GM23338 (cell line): ENCODE data around the gene APBA2. TPM values are rescaled to one million over a fixed set of nuclear protein-coding genes. Genes with fewer than 3 reads are reported as not detected.
"Not testable (repeated sequence)": the region's sequence is repeated elsewhere in the genome, so short reads cannot be mapped to it uniquely, and the experiment has no call there.

ENCODE experiments used
- ATAC-seq: fragments of 200-7000 bp; cut with Tn5 transposase; 3 replicates; pipeline ENCODE4 v1.9.1; 2020
- DNase-seq: peaks from one replicate; pipeline ENCODE4 v3.0.0-alpha.2; 2015; ENCODE audit warnings: low spot score
- H2AFZ ChIP-seq: fragments of 200-600 bp; sonication (generic); 2 replicates; pipeline ENCODE4 v1.8.0; 2016; ENCODE audit warnings: antibody characterized with exemption, mild to moderate bottlenecking, moderate library complexity
- H3F3A ChIP-seq: fragments of 200-600 bp; sonication (generic); replicated peaks from 2 replicates; pipeline ENCODE4 v1.8.0; 2017; ENCODE audit warnings: antibody characterized with exemption, mixed run types, low read depth
- H3K27ac ChIP-seq: fragments of 200-600 bp; sonication (generic); 2 replicates; pipeline ENCODE4 v1.6.1; 2016; ENCODE audit warnings: low read depth
- H3K27me3 ChIP-seq: fragments of 200-600 bp; sonication (generic); 2 replicates; pipeline ENCODE4 v1.8.0; 2016; ENCODE audit warnings: mild to moderate bottlenecking, mixed run types, moderate library complexity; ENCODE audit not compliant: insufficient read depth
- H3K36me3 ChIP-seq: fragments of 200-600 bp; sonication (generic); 2 replicates; pipeline ENCODE4 v1.8.0; 2016; ENCODE audit warnings: mild to moderate bottlenecking; ENCODE audit not compliant: insufficient read depth
- H3K4me1 ChIP-seq: fragments of 200-600 bp; sonication (generic); 2 replicates; pipeline ENCODE4 v1.8.0; 2016; ENCODE audit warnings: mild to moderate bottlenecking, moderate library complexity; ENCODE audit not compliant: insufficient read depth
- H3K4me2 ChIP-seq: fragments of 200-600 bp; sonication (generic); 2 replicates; pipeline ENCODE4 v1.7.1; 2017; ENCODE audit warnings: mixed run types
- H3K4me3 ChIP-seq: fragments of 200-600 bp; sonication (generic); 2 replicates; pipeline ENCODE4 v1.6.1; 2016; ENCODE audit warnings: mixed run types
- H3K79me2 ChIP-seq: fragments of 200-600 bp; sonication (generic); replicated peaks from 2 replicates; pipeline ENCODE4 v1.8.0; 2017; ENCODE audit warnings: mild to moderate bottlenecking; ENCODE audit not compliant: insufficient read depth
- H3K9me2 ChIP-seq: fragments of 200-600 bp; sonication (generic); 2 replicates; pipeline ENCODE4 v1.8.0; 2017; ENCODE audit not compliant: insufficient read depth
- H4K20me1 ChIP-seq: fragments of 200-600 bp; sonication (generic); replicated peaks from 2 replicates; pipeline ENCODE4 v1.8.0; 2017; ENCODE audit warnings: mild to moderate bottlenecking; ENCODE audit not compliant: insufficient read depth
- H3K27ac Mint-ChIP-seq: 2 replicates; pipeline ENCODE4 v1.8.0; 2020; ENCODE audit warnings: inconsistent platforms, mild to moderate bottlenecking, moderate library complexity, mixed read lengths
- H3K27me3 Mint-ChIP-seq: 3 replicates; pipeline ENCODE4 v1.8.0; 2022; ENCODE audit warnings: low read depth, mild to moderate bottlenecking, moderate library complexity, mixed read lengths, inconsistent platforms; ENCODE audit not compliant: insufficient read depth, poor library complexity
- H3K36me3 Mint-ChIP-seq: 3 replicates; pipeline ENCODE4 v1.8.0; 2021; ENCODE audit warnings: low read depth, mild to moderate bottlenecking, inconsistent platforms, moderate library complexity, mixed read lengths
- H3K4me1 Mint-ChIP-seq: 3 replicates; pipeline ENCODE4 v1.8.0; 2020; ENCODE audit warnings: mild to moderate bottlenecking, inconsistent platforms, mixed read lengths
- H3K4me3 Mint-ChIP-seq: 3 replicates; pipeline ENCODE4 v1.8.0; 2021; ENCODE audit warnings: moderate library complexity, mild to moderate bottlenecking, inconsistent platforms, mixed read lengths
- H3K9me3 Mint-ChIP-seq: 3 replicates; pipeline ENCODE4 v1.8.0; 2020; ENCODE audit warnings: moderate library complexity, mild to moderate bottlenecking, inconsistent platforms, mixed read lengths
- CREB1 ChIP-seq: fragments of 250-450 bp; sonication (Bioruptor Pico); IDR thresholded peaks from 2 replicates; pipeline ENCODE4 v1.5.0; 2020; ENCODE audit warnings: low read depth, mild to moderate bottlenecking, moderate library complexity
- ETS1 ChIP-seq: IDR thresholded peaks from 2 replicates; pipeline ENCODE4 v1.6.1; 2016; ENCODE audit warnings: antibody characterized with exemption
- EZH2 ChIP-seq: fragments of 200-600 bp; sonication (generic); IDR thresholded peaks from one replicate; pipeline ENCODE4 v1.8.0; 2017; ENCODE audit warnings: antibody characterized with exemption, mild to moderate bottlenecking, low read depth; ENCODE audit not compliant: unreplicated experiment
- EZH2phosphoT487 ChIP-seq: fragments of 200-600 bp; sonication (generic); IDR thresholded peaks from one replicate; pipeline ENCODE4 v1.8.1; 2018; ENCODE audit warnings: antibody characterized with exemption; ENCODE audit not compliant: unreplicated experiment
- JUNB ChIP-seq: IDR thresholded peaks from one replicate; pipeline ENCODE4 v1.6.1; 2016; ENCODE audit warnings: antibody characterized with exemption; ENCODE audit not compliant: unreplicated experiment
- ZNF114 ChIP-seq: fragments of 250-450 bp; sonication (Bioruptor Pico); IDR thresholded peaks from 2 replicates; pipeline ENCODE4 v1.5.0; 2020; ENCODE audit warnings: mild to moderate bottlenecking, moderate library complexity
- ZNF331 ChIP-seq: fragments of 250-450 bp; sonication (Bioruptor Pico); IDR thresholded peaks from 2 replicates; pipeline ENCODE4 v1.5.0; 2020; ENCODE audit warnings: low read depth, mild to moderate bottlenecking, moderate library complexity
- ZNF462 ChIP-seq: fragments of 250-450 bp; sonication (Bioruptor Pico); IDR thresholded peaks from 2 replicates; pipeline ENCODE4 v1.5.0; 2020; ENCODE audit warnings: mild to moderate bottlenecking, moderate library complexity
- polyA plus RNA-seq: library from polyadenylated mRNA; unstranded; fragments of >200 nt; fragmentation: Nextera tagmentation; extraction: Ambion mirVana; gene quantifications from 2 replicates; pipeline ENCODE4 v1.2.1, GENCODE V29; 2016
- total RNA-seq: library from RNA; depleted of rRNA; stranded (reverse); fragments of >200 nt; shearing (Covaris generic); gene quantifications from 2 replicates; pipeline ENCODE4 v1.2.3, GENCODE V29; 2014

Gene APBA2
- total and polyA plus RNA-seq, 2 experiments from 2014 or later = 5.9 to 24.7 TPM

- H3K4me1 Mint-ChIP-seq, H3K4me3 ChIP-seq, H3K4me1 ChIP-seq, H3F3A ChIP-seq, H3K4me3 Mint-ChIP-seq, H3K9me2 ChIP-seq, H3K27ac Mint-ChIP-seq, H3K27ac ChIP-seq, H3K36me3 ChIP-seq, H3K27me3 ChIP-seq, H3K9me3 Mint-ChIP-seq, H3K36me3 Mint-ChIP-seq, ATAC-seq, H2AFZ ChIP-seq, H3K4me2 ChIP-seq, H3K79me2 ChIP-seq, H3K27me3 Mint-ChIP-seq, DNase-seq, H4K20me1 ChIP-seq: not testable (repeated sequence)
Observed at GRCh38 chr15:29025411-29025810, 139.6 kb downstream of the APBA2 start.

GRCh38 chr15:29028158-29028557 is 142.4 kb downstream of the APBA2 start:
- H3K36me3 Mint-ChIP-seq, H3K4me1 Mint-ChIP-seq, H3K9me2 ChIP-seq, H3K4me3 Mint-ChIP-seq, ATAC-seq, DNase-seq, H3K79me2 ChIP-seq, H3K9me3 Mint-ChIP-seq, H2AFZ ChIP-seq, H3K4me3 ChIP-seq, H4K20me1 ChIP-seq, H3K27me3 Mint-ChIP-seq, H3K27me3 ChIP-seq, H3F3A ChIP-seq, H3K27ac Mint-ChIP-seq, H3K27ac ChIP-seq, H3K4me1 ChIP-seq, H3K4me2 ChIP-seq, H3K36me3 ChIP-seq: not testable (repeated sequence)

GRCh38 chr15:29029651-29030195 is 143.9 kb downstream of the APBA2 start:
- peaks cover 11% of the 10 kb centered on the region for H3K36me3 Mint-ChIP-seq
- no peak for ATAC-seq
- H3K27me3 Mint-ChIP-seq = peaks cover 4% of the 10 kb centered on the region
- TF ChIP-seq EZH2phosphoT487 (no peak), EZH2 (no peak), ZNF331 (no peak), ETS1 (no peak), ZNF462 (CRISPR knock-in tag) (no peak), JUNB (no peak), ZNF114 (CRISPR knock-in tag) (no peak), CREB1 (CRISPR knock-in tag) (no peak)

More at GRCh38 chr15:29029651-29030195, 143.9 kb downstream of the APBA2 start:
- H3K9me3 Mint-ChIP-seq = peaks cover 3% of the 10 kb centered on the region; the same call in 2 of the 3 replicates
- Histone ChIP-seq H2AFZ (no peak overlapping the region), H3K4me3 (no peak overlapping the region), H3K9me2 (0 out of 2 replicates have a peak, but pooled peaks cover 3% of the 10 kb centered on the region), H3K36me3 (no peaks in the 10 kb centered on the region), H3K27me3 (no peaks in the 10 kb centered on the region), H3K27ac (no peak overlapping the region), H3K4me1 (peaks cover 7% of the 10 kb centered on the region; the same call in 1 of the 2 replicates), H3F3A (no peaks in the 10 kb centered on the region), H4K20me1 (no peaks in the 10 kb centered on the region), H3K4me2 (no peak overlapping the region), H3K79me2 (no peaks in the 10 kb centered on the region)
- H3K27ac Mint-ChIP-seq = no peak overlapping the region
- no peak overlapping the region for H3K4me3 Mint-ChIP-seq
- peaks cover 8% of the 10 kb centered on the region for H3K4me1 Mint-ChIP-seq
- no peak for DNase-seq
